Measurements from ENCODE around the gene AKIRIN2. TPM values are rescaled to one million over a fixed set of nuclear protein-coding genes. Genes with fewer than 3 reads are reported as not detected.

Gene AKIRIN2
- total and polyA plus RNA-seq, 9 of the 15 experiments (the other 6 are each of a cell fraction or from before 2014, with no cell fraction given): 5.8 to 63.9 (median 28.1) TPM

- H3K4me2 ChIP-seq (ENCODE audit: insufficient read depth, low read length): no peak overlapping the region
- WGBS (ENCODE audit: insufficient coverage, low coverage, missing lambda C conversion rate): 81% methylated on average over 4 of the region's 4 CpGs
- peaks cover 8% of the 10 kb centered on the region for H3K79me2 ChIP-seq (ENCODE audit: control insufficient read depth, insufficient read depth, low read length)
- no peaks in the 10 kb centered on the region for H3K9me1 ChIP-seq (ENCODE audit: control insufficient read depth, insufficient read depth, low read length)
- CTCF ChIA-PET (ENCODE audit: low intra/inter-chr PET ratio): no interaction called here
- H3K27ac ChIP-seq (ENCODE audit: extremely low read depth, low read depth, low read length): peak overlapping the region; percentile 35; the same call in 1 of the 3 replicates
- H3K9me3 ChIP-seq (replicated peaks; ENCODE audit: control insufficient read depth, insufficient read depth, low read depth, low read length): no peaks in the 10 kb centered on the region
- intact Hi-C loops (cut with micrococcal nuclease): no loop called here
- in situ Hi-C loops (cut with MboI): no loop called here
- H4K20me1 ChIP-seq (replicated peaks; ENCODE audit: control insufficient read depth, insufficient read depth, low read length): 0 out of 2 replicates have a peak, but pooled peaks cover 3% of the 10 kb centered on the region
- H3K27me3 ChIP-seq (ENCODE audit: control insufficient read depth in 2 of 2, insufficient read depth in 2 of 2, low read length in 2 of 2): no peaks in the 10 kb centered on the region
- POLR2A ChIA-PET: interaction anchor here (1.9 kb wide), 1 partner anchor 9 kb away, joined by 9 read pairs; no protein-coding TSS in a partner anchor
- H3K9ac ChIP-seq (ENCODE audit: insufficient read depth in 1 of 2, low read depth in 2 of 2, low read length in 2 of 2): no peak overlapping the region
- DNase-seq (ENCODE audit: extremely low read depth in 1 of 4, low spot score in 3 of 4) (no peak), FAIRE-seq (no peak), ATAC-seq (no peak)
- TSS peak; percentile 30 for BruUV-seq (replicated peaks)
- no peak overlapping the region for H2AFZ ChIP-seq (ENCODE audit: low read depth, low read length)
- peaks cover 73% of the 10 kb centered on the region for H3K36me3 ChIP-seq (ENCODE audit: control insufficient read depth, insufficient read depth, low read length)
- H3K4me1 ChIP-seq (replicated peaks in 1 of 2; ENCODE audit: control insufficient read depth in 2 of 2, insufficient read depth in 2 of 2, low read length in 2 of 2): 0 out of 5 replicates have a peak, but pooled peaks cover 0 to 2% of the 10 kb centered on the region in 2 experiments
- no peak overlapping the region for H3K4me3 ChIP-seq
- no peak for TF ChIP-seq HDAC3 (IDR thresholded peaks at IDR 0.05; ENCODE audit: borderline replicate concordance, partially characterized antibody)
- TF ChIP-seq SIRT6 (IDR thresholded peaks at IDR 0.05; ENCODE audit: low read depth, low read length): no peak
- no peak for TF ChIP-seq BRCA1 (IDR thresholded peaks at IDR 0.05)
- TF ChIP-seq BRCA1 (CRISPR knock-in tag; IDR thresholded peaks at IDR 0.05): no peak
- TF ChIP-seq ZNF609 (CRISPR knock-in tag; IDR thresholded peaks at IDR 0.05; ENCODE audit: borderline replicate concordance): no peak
- no peak for TF ChIP-seq ZBTB40 (IDR thresholded peaks at IDR 0.05)
- no peak for TF ChIP-seq ZBTB40 (CRISPR knock-in tag; IDR thresholded peaks at IDR 0.05)
These were observed 26.9 kb downstream of the AKIRIN2 start for GRCh38 chr6:87675004-87675681.
